ENCODE results near the gene TATDN2.

Gene TATDN2

GRCh38 chr3:10272977-10273376 lies 24.7 kb downstream of the TATDN2 start:
- FAIRE-seq, result no peak

- no peak for FAIRE-seq
Measured at GRCh38 chr3:10273702-10274305, 25.5 kb downstream of the TATDN2 start.

GRCh38 chr3:10274601-10275000 lies 26.3 kb downstream of the TATDN2 start:
- FAIRE-seq, result no peak

GRCh38 chr3:10277115-10277625 lies 28.9 kb downstream of the TATDN2 start:
- no peak for FAIRE-seq

GRCh38 chr3:10278501-10278900 lies 30.2 kb downstream of the TATDN2 start:
- no peak for FAIRE-seq

- FAIRE-seq, result no peak
Measured at GRCh38 chr3:10279384-10280176, 31.3 kb downstream of the TATDN2 start.

- FAIRE-seq, result no peak
Measured at GRCh38 chr3:10280177-10280529, 31.9 kb downstream of the TATDN2 start.

- no peak for FAIRE-seq
Measured at GRCh38 chr3:10280571-10280970, 32.3 kb downstream of the TATDN2 start.

- FAIRE-seq, result no peak
Measured at GRCh38 chr3:10281951-10282350, 33.7 kb downstream of the TATDN2 start.

- FAIRE-seq, result no peak
Measured at GRCh38 chr3:10283638-10284037, 35.4 kb downstream of the TATDN2 start.

- FAIRE-seq, result no peak
Measured at GRCh38 chr3:10284496-10284895, 36.2 kb downstream of the TATDN2 start.

GRCh38 chr3:10285272-10286132 lies 37.2 kb downstream of the TATDN2 start:
- peak; percentile 90 for FAIRE-seq

- FAIRE-seq, result no peak
Measured at GRCh38 chr3:10286133-10286524, 37.9 kb downstream of the TATDN2 start.

- FAIRE-seq, result no peak
Measured at GRCh38 chr3:10286596-10287295, 38.5 kb downstream of the TATDN2 start.

GRCh38 chr3:10287936-10288574 lies 39.8 kb downstream of the TATDN2 start:
- no peak for FAIRE-seq

GRCh38 chr3:10288575-10288960 lies 40.3 kb downstream of the TATDN2 start:
- no peak for FAIRE-seq

GRCh38 chr3:10289077-10289476 lies 40.8 kb downstream of the TATDN2 start:
- no peak for FAIRE-seq

GRCh38 chr3:10289787-10290355 lies 41.6 kb downstream of the TATDN2 start:
- FAIRE-seq, result no peak

GRCh38 chr3:10290481-10291176 lies 42.4 kb downstream of the TATDN2 start:
- FAIRE-seq, result no peak

GRCh38 chr3:10291641-10292040 lies 43.4 kb downstream of the TATDN2 start:
- FAIRE-seq, result no peak
